B cell (primary cell): Measurements from ENCODE around the gene ACP7. TPM values are rescaled to one million over a fixed set of nuclear protein-coding genes. Genes with fewer than 3 reads are reported as not detected.

Experiments
- ATAC-seq: fragments of 200-7000 bp; cut with Tn5 transposase; one replicate; pipeline ENCODE4 v1.10.0; 2021; ENCODE audit warnings: low read depth, mild to moderate bottlenecking, moderate number of reproducible peaks, moderate library complexity
- CTCF ChIA-PET: fragments of 350-600 bp; sonication (Branson Sonifier 250); formaldehyde crosslinking; loops from one replicate; lab custom pipeline; 2021; ENCODE audit warnings: antibody characterized with exemption, inconsistent platforms; lab: Charles Lee
- POLR2A ChIA-PET: fragments of 350-600 bp; sonication (Branson Sonifier 250); formaldehyde crosslinking; loops from one replicate; lab custom pipeline; 2021; ENCODE audit warnings: antibody characterized with exemption; lab: Charles Lee
- DNase-seq: peaks from one replicate; pipeline ENCODE4 v3.0.0; 2013
- H2AFZ ChIP-seq: 2 replicates; pipeline ENCODE4 v1.6.1; 2012; ENCODE audit warnings: mild to moderate bottlenecking, low read depth, low read length; ENCODE audit not compliant: insufficient read depth, poor library complexity, severe bottlenecking
- H3K27ac ChIP-seq, 2 donors: 1 replicate in 1 of 2; 2 replicates in 1 of 2; pipeline ENCODE4 v1.5.1; 2012 to 2013; ENCODE audit warnings: low read length in 2 of 2, mild to moderate bottlenecking in 2 of 2, moderate library complexity in 1 of 2
- H3K27me3 ChIP-seq, 4 experiments: fragments of 200-600 bp in 1 of 4; sonication (generic) in 1 of 4; replicated peaks in 1 of 4; 1 replicate in 2 of 4; 2 replicates in 2 of 4; pipeline versions ENCODE4 v1.6.1 to v1.7.0; 2013 to 2016; ENCODE audit warnings: low read length in 3 of 4, mild to moderate bottlenecking in 2 of 4, mixed read lengths in 1 of 4, moderate library complexity in 1 of 4; ENCODE audit not compliant: insufficient read depth in 4 of 4, control insufficient read depth in 3 of 4; ENCODE audit errors: control extremely low read depth in 1 of 4
- H3K36me3 ChIP-seq, 2 experiments: replicated peaks in 1 of 2; 1 replicate in 1 of 2; 2 replicates in 1 of 2; pipeline versions ENCODE4 v1.6.1 to v1.7.1; 2013; ENCODE audit warnings: low read length in 1 of 2; ENCODE audit not compliant: insufficient read depth in 2 of 2, control insufficient read depth in 1 of 2; ENCODE audit errors: control extremely low read depth in 1 of 2, extremely low read depth in 1 of 2
- H3K4me1 ChIP-seq, 2 donors: fragments of 200-600 bp in 1 of 2; sonication (generic) in 1 of 2; 1 replicate in 1 of 2; 2 replicates in 1 of 2; pipeline versions ENCODE4 v1.5.1 to v1.6.1; 2013 to 2017; ENCODE audit warnings: low read length in 2 of 2; ENCODE audit not compliant: control insufficient read depth in 2 of 2, insufficient read depth in 2 of 2
- H3K4me2 ChIP-seq: replicated peaks from 2 replicates; pipeline ENCODE3; 2012; ENCODE audit warnings: mild to moderate bottlenecking, low read depth, low read length; ENCODE audit not compliant: poor library complexity, severe bottlenecking
- H3K4me3 ChIP-seq, 5 experiments: fragments of 200-600 bp in 1 of 5; sonication (generic) in 1 of 5; 1 replicate in 3 of 5; 2 replicates in 2 of 5; pipeline versions ENCODE4 v1.5.1 to v1.7.0; 2011 to 2016; ENCODE audit warnings: low read length in 4 of 5, mild to moderate bottlenecking in 4 of 5, low read depth in 2 of 5, control low read depth in 1 of 5, moderate library complexity in 1 of 5; ENCODE audit not compliant: insufficient read depth in 1 of 5; ENCODE audit errors: control extremely low read depth in 1 of 5, extremely low read depth in 1 of 5
- H3K79me2 ChIP-seq: fragments of 200-600 bp; sonication (generic); one replicate; pipeline ENCODE4 v1.6.0; 2016; ENCODE audit warnings: low read length; ENCODE audit not compliant: control insufficient read depth, insufficient read depth
- H3K9ac ChIP-seq: fragments of 200-600 bp; sonication (generic); 2 replicates; pipeline ENCODE4 v1.6.1; 2017; ENCODE audit warnings: mild to moderate bottlenecking, low read length, moderate library complexity
- H3K9me3 ChIP-seq, 3 donors: one replicate each; pipeline versions ENCODE4 v1.6.1 to v1.7.1; 2013; ENCODE audit warnings: low read length in 2 of 3; ENCODE audit not compliant: control insufficient read depth in 2 of 3, insufficient read depth in 1 of 3; ENCODE audit errors: control extremely low read depth in 1 of 3
- H4K20me1 ChIP-seq: 2 replicates; pipeline ENCODE4 v1.6.0; 2012; ENCODE audit warnings: mild to moderate bottlenecking, low read length; ENCODE audit not compliant: insufficient read depth, control insufficient read depth, poor library complexity, severe bottlenecking
- H3K27ac Mint-ChIP-seq: one replicate; pipeline ENCODE4 v1.8.0; 2021; ENCODE audit warnings: mixed read lengths
- H3K27me3 Mint-ChIP-seq: one replicate; pipeline ENCODE4 v1.8.0; 2021; ENCODE audit warnings: mixed read lengths
- H3K4me1 Mint-ChIP-seq: one replicate; pipeline ENCODE4 v1.8.0; 2021; ENCODE audit warnings: mixed read lengths
- H3K4me3 Mint-ChIP-seq: one replicate; pipeline ENCODE4 v1.8.0; 2021; ENCODE audit warnings: mixed read lengths
- H3K9me3 Mint-ChIP-seq: one replicate; pipeline ENCODE4 v1.8.0; 2022; ENCODE audit warnings: mixed read lengths; ENCODE audit not compliant: insufficient read depth
- CTCF ChIP-seq: fragments of 200-600 bp; IDR thresholded peaks from one replicate; pipeline ENCODE4 v1.8.0; 2022; ENCODE audit warnings: antibody characterized with exemption, mild to moderate bottlenecking
- EZH2 ChIP-seq: IDR thresholded peaks from 2 replicates; pipeline ENCODE4 v1.6.1; 2012; ENCODE audit warnings: borderline replicate concordance, low read depth, mild to moderate bottlenecking, moderate library complexity, low read length; ENCODE audit not compliant: insufficient read depth, poor library complexity, severe bottlenecking
- WGBS: methylation state at CpG from one replicate; pipeline ENCODE4 v1.1.5; 2013; ENCODE audit warnings: missing lambda C conversion rate; ENCODE audit not compliant: insufficient coverage; 5-methylcytosine and 5-hydroxymethylcytosine counted together
- intact Hi-C: fragments of 100-400 bp; cut with micrococcal nuclease; formaldehyde crosslinking; loops from one replicate; pipeline ENCODE4 v1.10.0; 2022
- polyA plus RNA-seq: library from polyadenylated mRNA; depleted of rRNA; stranded (reverse); fragments of >200 nt; gene quantifications from 2 replicates; pipeline ENCODE4 v1.2.3, GENCODE V29; 2012
- total RNA-seq, 2 donors: library from RNA; stranded (reverse); fragments of 120-200 nt in 1 of 2; gene quantifications; 1 replicate in 1 of 2; 2 replicates in 1 of 2; pipeline versions ENCODE4 v1.2.3 to v1.2.4, GENCODE V29; 2013 to 2022

ACP7 gene
- total and polyA plus RNA-seq, 2 donors (not counting 1 experiment from before 2014, with no cell fraction given) = not detected

DNA sequence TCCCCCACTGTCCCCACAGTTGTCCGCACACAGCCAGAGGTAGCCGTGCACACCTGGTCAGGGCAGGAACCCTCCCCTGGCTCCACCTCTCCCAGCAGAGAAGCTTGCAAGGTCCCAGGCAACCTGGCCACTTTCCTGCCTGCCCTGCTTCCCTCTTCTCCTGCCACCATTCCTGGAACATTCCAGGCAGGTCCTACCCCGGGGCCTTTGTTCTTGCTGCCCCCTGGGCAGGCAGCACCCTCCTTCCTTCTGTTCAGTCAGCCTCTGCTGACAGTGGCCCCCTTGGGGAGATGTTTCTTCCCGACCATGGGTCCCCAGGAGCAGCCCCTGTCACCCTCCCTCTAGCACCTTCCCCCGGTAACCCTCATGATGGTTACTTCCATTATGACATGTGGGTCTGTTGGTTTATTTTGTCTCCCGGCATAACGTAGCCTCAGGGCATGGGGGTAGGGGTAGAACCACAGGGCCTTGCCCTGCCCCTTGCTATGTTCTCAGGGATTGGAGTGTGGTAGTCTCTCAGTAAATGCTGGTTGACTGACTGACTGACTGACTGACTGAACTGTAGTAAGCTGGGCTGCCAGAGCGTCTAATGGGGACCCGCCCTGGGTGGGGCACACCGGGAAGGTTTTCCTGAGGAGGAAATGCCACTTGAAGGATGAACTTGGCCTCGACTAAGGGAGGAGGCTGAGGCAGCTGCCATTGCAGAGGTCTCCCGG is 52.2 kb downstream of the ACP7 start:
- no peak overlapping the region for H3K4me2 ChIP-seq
- Mint-ChIP-seq H3K27ac (peak overlapping the region; percentile 15), H3K27me3 (no peaks in the 10 kb centered on the region), H3K9me3 (no peaks in the 10 kb centered on the region), H3K4me3 (no peak overlapping the region), H3K4me1 (peaks cover 26% of the 10 kb centered on the region)
- no peaks in the 10 kb centered on the region for H3K9me3 ChIP-seq
- POLR2A ChIA-PET = no interaction called here
- H3K27ac ChIP-seq = no peak overlapping the region
- no peaks in the 10 kb centered on the region for H3K36me3 ChIP-seq
- WGBS = 90% methylated on average over 10 of the region's 12 CpGs
- peaks cover 58% of the 10 kb centered on the region for H4K20me1 ChIP-seq
- TF ChIP-seq EZH2 (no peak), CTCF (no peak)
- CTCF ChIA-PET = no interaction called here
- no peak overlapping the region for H3K9ac ChIP-seq
- H3K79me2 ChIP-seq = peaks cover 85% of the 10 kb centered on the region
- H3K4me3 ChIP-seq = no peak overlapping the region
- H2AFZ ChIP-seq = no peak overlapping the region
- no peaks in the 10 kb centered on the region for H3K27me3 ChIP-seq
- peaks cover 0 to 3% of the 10 kb centered on the region in 2 donors for H3K4me1 ChIP-seq
- no peak for ATAC-seq
- intact Hi-C loops = no loop called here
- DNase-seq = no peak

DNA sequence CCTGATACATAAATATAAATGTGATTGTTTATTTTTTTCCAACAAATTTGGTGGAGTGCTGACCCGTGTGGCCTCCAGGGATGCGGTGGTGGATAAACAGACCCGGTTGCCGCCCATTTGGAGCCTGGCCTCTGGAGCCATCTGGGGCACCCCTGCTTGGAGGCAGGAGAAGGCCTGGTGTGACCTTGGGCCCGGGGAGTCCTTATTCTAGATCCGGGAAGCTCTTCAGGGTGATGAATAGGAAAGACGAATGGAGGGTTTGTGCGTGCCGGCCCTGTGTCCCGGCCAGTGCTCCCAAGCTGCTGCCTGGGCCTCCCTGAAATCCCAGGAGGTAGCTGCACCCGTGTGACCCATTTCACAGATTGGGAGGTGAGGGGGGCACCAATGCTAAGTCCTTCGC is 53.0 kb downstream of the ACP7 start:
- H3K4me3 ChIP-seq = no peak overlapping the region
- no peaks in the 10 kb centered on the region for H3K4me1 ChIP-seq
- no peak for DNase-seq
- H3K9ac ChIP-seq = no peak overlapping the region
- ATAC-seq = no peak
- POLR2A ChIA-PET = no interaction called here
- no peaks in the 10 kb centered on the region for H3K27me3 ChIP-seq
- no peak overlapping the region for H3K27ac ChIP-seq
- TF ChIP-seq CTCF (no peak), EZH2 (no peak)
- CTCF ChIA-PET = interaction anchor here (0.7 kb wide), 1 partner anchor 191 kb away, joined by 3 read pairs; no protein-coding TSS in a partner anchor
- no peak overlapping the region for H3K4me3 Mint-ChIP-seq
- no peaks in the 10 kb centered on the region for H3K9me3 ChIP-seq
- 92% methylated on average over 12 of the region's 12 CpGs for WGBS
- H4K20me1 ChIP-seq = peaks cover 52% of the 10 kb centered on the region
- no peaks in the 10 kb centered on the region for H3K36me3 ChIP-seq
- H3K27me3 Mint-ChIP-seq = no peaks in the 10 kb centered on the region
- no peaks in the 10 kb centered on the region for H3K9me3 Mint-ChIP-seq
- H3K27ac Mint-ChIP-seq = no peak overlapping the region
- H3K4me1 Mint-ChIP-seq = peaks cover 21% of the 10 kb centered on the region
- intact Hi-C loops = no loop called here
- no peak overlapping the region for H2AFZ ChIP-seq
- no peak overlapping the region for H3K4me2 ChIP-seq
- H3K79me2 ChIP-seq = peaks cover 92% of the 10 kb centered on the region
